ENCODE data around the gene AK4.

GRCh38 chr1:65278376-65279069 lies 130.5 kb downstream of the AK4 start:
- TF ChIP-seq, protein P1, sequence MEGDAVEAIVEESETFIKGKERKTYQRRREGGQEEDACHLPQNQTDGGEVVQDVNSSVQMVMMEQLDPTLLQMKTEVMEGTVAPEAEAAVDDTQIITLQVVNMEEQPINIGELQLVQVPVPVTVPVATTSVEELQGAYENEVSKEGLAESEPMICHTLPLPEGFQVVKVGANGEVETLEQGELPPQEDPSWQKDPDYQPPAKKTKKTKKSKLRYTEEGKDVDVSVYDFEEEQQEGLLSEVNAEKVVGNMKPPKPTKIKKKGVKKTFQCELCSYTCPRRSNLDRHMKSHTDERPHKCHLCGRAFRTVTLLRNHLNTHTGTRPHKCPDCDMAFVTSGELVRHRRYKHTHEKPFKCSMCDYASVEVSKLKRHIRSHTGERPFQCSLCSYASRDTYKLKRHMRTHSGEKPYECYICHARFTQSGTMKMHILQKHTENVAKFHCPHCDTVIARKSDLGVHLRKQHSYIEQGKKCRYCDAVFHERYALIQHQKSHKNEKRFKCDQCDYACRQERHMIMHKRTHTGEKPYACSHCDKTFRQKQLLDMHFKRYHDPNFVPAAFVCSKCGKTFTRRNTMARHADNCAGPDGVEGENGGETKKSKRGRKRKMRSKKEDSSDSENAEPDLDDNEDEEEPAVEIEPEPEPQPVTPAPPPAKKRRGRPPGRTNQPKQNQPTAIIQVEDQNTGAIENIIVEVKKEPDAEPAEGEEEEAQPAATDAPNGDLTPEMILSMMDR (conservative IDR thresholded peaks at IDR 0.05; ENCODE audit: low read depth, low read length): no peak
- TF ChIP-seq POLR2A (IDR thresholded peaks at IDR 0.05; ENCODE audit: low read depth, low read length) (no peak), CEBPB (IDR thresholded peaks at IDR 0.05; ENCODE audit: low read depth, low read length) (no peak), RCOR1 (IDR thresholded peaks at IDR 0.05; ENCODE audit: insufficient replicate concordance, low read length) (no peak), MAZ (IDR thresholded peaks at IDR 0.05; ENCODE audit: borderline replicate concordance, low read depth, low read length) (no peak), MAFK (IDR thresholded peaks at IDR 0.05; ENCODE audit: low read depth, low read length) (no peak), CHD1 (IDR thresholded peaks at IDR 0.05; ENCODE audit: low read depth, low read length) (no peak), FOS (IDR thresholded peaks at IDR 0.05; ENCODE audit: low read depth, low read length) (no peak), RAD21 (IDR thresholded peaks at IDR 0.05; ENCODE audit: low read length) (no peak), RFX5 (IDR thresholded peaks at IDR 0.05; ENCODE audit: low read depth, low read length) (no peak), BHLHE40 (IDR thresholded peaks at IDR 0.05; ENCODE audit: low read depth, low read length) (no peak)
- TF ChIP-seq, protein P2, sequence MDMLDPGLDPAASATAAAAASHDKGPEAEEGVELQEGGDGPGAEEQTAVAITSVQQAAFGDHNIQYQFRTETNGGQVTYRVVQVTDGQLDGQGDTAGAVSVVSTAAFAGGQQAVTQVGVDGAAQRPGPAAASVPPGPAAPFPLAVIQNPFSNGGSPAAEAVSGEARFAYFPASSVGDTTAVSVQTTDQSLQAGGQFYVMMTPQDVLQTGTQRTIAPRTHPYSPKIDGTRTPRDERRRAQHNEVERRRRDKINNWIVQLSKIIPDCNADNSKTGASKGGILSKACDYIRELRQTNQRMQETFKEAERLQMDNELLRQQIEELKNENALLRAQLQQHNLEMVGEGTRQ (IDR thresholded peaks at IDR 0.05; ENCODE audit: low read depth, low read length): no peak

All from IMR-90 (cell line).